ENCODE data around the gene PHEX. TPM values are rescaled to one million over a fixed set of nuclear protein-coding genes. Genes with fewer than 3 reads are reported as not detected.

PHEX gene
- total RNA-seq, 4 donors from 2014 or later: under 0.01 to 0.34 TPM; not detected in 2

- TF ChIP-seq, protein P1, sequence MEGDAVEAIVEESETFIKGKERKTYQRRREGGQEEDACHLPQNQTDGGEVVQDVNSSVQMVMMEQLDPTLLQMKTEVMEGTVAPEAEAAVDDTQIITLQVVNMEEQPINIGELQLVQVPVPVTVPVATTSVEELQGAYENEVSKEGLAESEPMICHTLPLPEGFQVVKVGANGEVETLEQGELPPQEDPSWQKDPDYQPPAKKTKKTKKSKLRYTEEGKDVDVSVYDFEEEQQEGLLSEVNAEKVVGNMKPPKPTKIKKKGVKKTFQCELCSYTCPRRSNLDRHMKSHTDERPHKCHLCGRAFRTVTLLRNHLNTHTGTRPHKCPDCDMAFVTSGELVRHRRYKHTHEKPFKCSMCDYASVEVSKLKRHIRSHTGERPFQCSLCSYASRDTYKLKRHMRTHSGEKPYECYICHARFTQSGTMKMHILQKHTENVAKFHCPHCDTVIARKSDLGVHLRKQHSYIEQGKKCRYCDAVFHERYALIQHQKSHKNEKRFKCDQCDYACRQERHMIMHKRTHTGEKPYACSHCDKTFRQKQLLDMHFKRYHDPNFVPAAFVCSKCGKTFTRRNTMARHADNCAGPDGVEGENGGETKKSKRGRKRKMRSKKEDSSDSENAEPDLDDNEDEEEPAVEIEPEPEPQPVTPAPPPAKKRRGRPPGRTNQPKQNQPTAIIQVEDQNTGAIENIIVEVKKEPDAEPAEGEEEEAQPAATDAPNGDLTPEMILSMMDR (IDR thresholded peaks at IDR 0.05; ENCODE audit: low read depth): no peak
These were observed 109.1 kb downstream of the PHEX start for GRCh38 chrX:22141047-22141730.

GRCh38 chrX:22147214-22147613 is 115.1 kb downstream of the PHEX start:
- TF ChIP-seq, protein P1 (IDR thresholded peaks at IDR 0.05; ENCODE audit: low read depth): no peak

DNA sequence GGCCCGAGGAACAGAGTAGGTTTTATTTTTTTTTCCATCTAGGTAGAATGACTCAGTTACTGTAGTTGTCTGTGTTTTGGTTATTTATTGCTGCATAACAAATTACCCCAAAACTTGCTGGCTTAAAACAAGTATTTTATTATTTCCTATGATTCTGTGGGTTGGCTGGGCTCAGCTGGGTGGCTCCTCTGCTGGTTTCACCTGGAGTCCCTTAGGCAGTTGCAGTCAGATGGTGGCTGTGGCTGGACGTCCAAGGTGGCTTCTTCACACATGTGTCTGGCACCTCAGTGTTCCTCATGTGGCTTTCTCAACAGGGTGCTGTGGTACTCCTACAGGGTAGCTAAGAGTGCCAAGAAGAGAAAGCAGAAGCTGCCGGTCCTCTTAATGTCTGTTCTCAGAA is 115.8 kb downstream of the PHEX start:
- TF ChIP-seq, protein P1 (IDR thresholded peaks at IDR 0.05; ENCODE audit: low read depth): no peak

- TF ChIP-seq, protein P1 (IDR thresholded peaks at IDR 0.05; ENCODE audit: low read depth): no peak
These were observed 116.4 kb downstream of the PHEX start for GRCh38 chrX:22148565-22148964.

GRCh38 chrX:22150371-22150770 is 118.2 kb downstream of the PHEX start:
- TF ChIP-seq, protein P1 (IDR thresholded peaks at IDR 0.05; ENCODE audit: low read depth): no peak

- TF ChIP-seq, protein P1 (IDR thresholded peaks at IDR 0.05; ENCODE audit: low read depth): no peak
These were observed 123.0 kb downstream of the PHEX start for GRCh38 chrX:22155126-22155525.

DNA sequence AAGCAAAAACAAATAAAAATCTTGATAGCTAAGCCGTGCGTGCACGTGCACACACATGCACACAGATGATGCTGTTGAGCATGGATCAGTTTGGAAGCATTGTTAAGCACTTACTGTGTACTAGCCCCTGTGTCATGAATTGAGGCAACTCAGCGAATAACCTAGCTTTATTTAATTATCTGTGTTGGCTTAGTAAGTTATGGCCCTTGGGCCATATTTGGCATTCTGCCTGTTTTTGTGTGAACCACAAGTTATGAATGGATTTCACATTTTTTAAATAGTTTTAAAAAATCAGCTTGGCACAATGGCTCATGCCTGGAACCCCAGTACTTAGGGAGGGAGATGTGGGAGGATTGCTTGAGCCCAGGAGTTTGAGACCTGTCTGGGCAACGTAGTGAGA is 126.9 kb downstream of the PHEX start:
- TF ChIP-seq, protein P1 (IDR thresholded peaks at IDR 0.05; ENCODE audit: low read depth): no peak
